Endothelial cell of umbilical vein (primary cell): ENCODE measurements around the gene SYTL4.

Experiments used
- CTCF ChIP-seq, 2 donors: IDR thresholded peaks; 1 replicate in 1 of 2; 2 replicates in 1 of 2; pipeline ENCODE4 v1.5.1; 2011; ENCODE audit warnings: low read length in 2 of 2, mild to moderate bottlenecking in 2 of 2, moderate library complexity in 2 of 2, control low read depth in 1 of 2, inconsistent platforms in 1 of 2, low read depth in 1 of 2; ENCODE audit not compliant: insufficient read depth in 1 of 2; ENCODE audit errors: extremely low read depth in 1 of 2
- EZH2 ChIP-seq: IDR thresholded peaks from 2 replicates; pipeline ENCODE4 v1.6.1; 2012; ENCODE audit warnings: borderline replicate concordance, low read depth, mild to moderate bottlenecking, moderate library complexity, low read length, inconsistent platforms; ENCODE audit not compliant: severe bottlenecking
- FOS ChIP-seq: IDR thresholded peaks from 2 replicates; pipeline ENCODE4 v1.6.1; 2011; ENCODE audit warnings: mild to moderate bottlenecking, low read length, moderate library complexity, borderline replicate concordance; ENCODE audit not compliant: insufficient read depth
- GATA2 ChIP-seq: IDR thresholded peaks from 2 replicates; pipeline ENCODE4 v1.7.0; 2011; ENCODE audit warnings: low read depth, mild to moderate bottlenecking, moderate library complexity, mixed read lengths, low read length; ENCODE audit not compliant: insufficient read length, insufficient read depth
- JUN ChIP-seq: IDR thresholded peaks from 2 replicates; pipeline ENCODE4 v1.6.1; 2011; ENCODE audit warnings: borderline replicate concordance, low read depth; ENCODE audit not compliant: insufficient read length, insufficient read depth
- MAX ChIP-seq: IDR thresholded peaks from 2 replicates; pipeline ENCODE4 v1.6.1; 2011; ENCODE audit not compliant: insufficient read depth, insufficient read length
- POLR2A ChIP-seq: IDR thresholded peaks from 2 replicates; pipeline ENCODE4 v1.6.1; 2012; ENCODE audit warnings: low read depth, mild to moderate bottlenecking, control low read depth, low read length
- POLR2AphosphoS5 ChIP-seq: IDR thresholded peaks from 2 replicates; pipeline ENCODE4 v1.6.1; 2012; ENCODE audit warnings: low read depth, mild to moderate bottlenecking, control low read depth, low read length, moderate library complexity; ENCODE audit not compliant: insufficient read depth

- TF ChIP-seq POLR2A (no peak), CTCF (IDR thresholded peaks at IDR 0.05; ENCODE audit: extremely low read depth in 1 of 2, insufficient read depth in 1 of 2, low read depth in 1 of 2, low read length in 2 of 2) (no peak), GATA2 (no peak), FOS (no peak), EZH2 (no peak), POLR2AphosphoS5 (no peak), JUN (no peak), MAX (no peak)
Observed at GRCh38 chrX:100672966-100673365, 59.0 kb downstream of the SYTL4 start.
